ENCODE data around the gene DAAM1.

GRCh38 chr14:59267046-59267445 lies 78.6 kb downstream of the DAAM1 start:
- TF ChIP-seq LEF1 (IDR thresholded peaks at IDR 0.05; ENCODE audit: borderline replicate concordance) (no peak), ZNF384 (IDR thresholded peaks at IDR 0.05) (no peak), SP1 (IDR thresholded peaks at IDR 0.05) (no peak), FOXK2 (IDR thresholded peaks at IDR 0.05) (no peak), FOXM1 (IDR thresholded peaks at IDR 0.05; ENCODE audit: borderline replicate concordance) (no peak)

Data from HEK293T (cell line).